ENCODE measurements around the gene TENM4.

TENM4 gene

GRCh38 chr11:78797559-78797958, 643.3 kb downstream of the TENM4 start:
- DNase-seq = no peak

- peak; percentile 84 for DNase-seq
Observed at GRCh38 chr11:78796956-78797355, 643.9 kb downstream of the TENM4 start.

GRCh38 chr11:78795621-78796261, 645.1 kb downstream of the TENM4 start:
- peak; percentile 38 for DNase-seq

- no peak for DNase-seq
Observed at GRCh38 chr11:78791964-78792363, 648.9 kb downstream of the TENM4 start.

GRCh38 chr11:78791254-78791653, 649.6 kb downstream of the TENM4 start:
- DNase-seq = no peak

- DNase-seq = no peak
Observed at GRCh38 chr11:78790784-78791183, 650.0 kb downstream of the TENM4 start.

GRCh38 chr11:78789375-78789774, 651.5 kb downstream of the TENM4 start:
- DNase-seq = no peak

GRCh38 chr11:78788533-78788932, 652.3 kb downstream of the TENM4 start:
- DNase-seq = no peak

- DNase-seq = no peak
Observed at GRCh38 chr11:78787696-78788095, 653.1 kb downstream of the TENM4 start.

GRCh38 chr11:78786746-78787145, 654.1 kb downstream of the TENM4 start:
- no peak for DNase-seq

GRCh38 chr11:78786086-78786485, 654.7 kb downstream of the TENM4 start:
- no peak for DNase-seq

GRCh38 chr11:78784321-78785061, 656.3 kb downstream of the TENM4 start:
- DNase-seq = peak; percentile 80

GRCh38 chr11:78783846-78784245, 657.0 kb downstream of the TENM4 start:
- no peak for DNase-seq

- no peak for DNase-seq
Observed at GRCh38 chr11:78783301-78783700, 657.5 kb downstream of the TENM4 start.

GRCh38 chr11:78782725-78783124, 658.1 kb downstream of the TENM4 start:
- no peak for DNase-seq

GRCh38 chr11:78780889-78781288, 659.9 kb downstream of the TENM4 start:
- DNase-seq = no peak

- no peak for DNase-seq
Observed at GRCh38 chr11:78773492-78773891, 667.3 kb downstream of the TENM4 start.

- no peak for DNase-seq
Observed at GRCh38 chr11:78773077-78773476, 667.8 kb downstream of the TENM4 start.

- DNase-seq = no peak
Observed at GRCh38 chr11:78772186-78772585, 668.6 kb downstream of the TENM4 start.

- no peak for DNase-seq
Observed at GRCh38 chr11:78770931-78771330, 669.9 kb downstream of the TENM4 start.

- DNase-seq = no peak
Observed at GRCh38 chr11:78768971-78769370, 671.9 kb downstream of the TENM4 start.

- no peak for DNase-seq
Observed at GRCh38 chr11:78768345-78768744, 672.5 kb downstream of the TENM4 start.

- DNase-seq = no peak
Observed at GRCh38 chr11:78767027-78767932, 673.5 kb downstream of the TENM4 start.

GRCh38 chr11:78764946-78765345, 675.9 kb downstream of the TENM4 start:
- DNase-seq = no peak
